H1 (cell line): Measurements from ENCODE around the gene MYO1F. TPM values are rescaled to one million over a fixed set of nuclear protein-coding genes. Genes with fewer than 3 reads are reported as not detected.

Experiments used
- CTCF ChIA-PET: fragments of 300-600 bp; sonication (Branson Sonifier 250); formaldehyde crosslinking; loops from one replicate; lab custom pipeline; 2021; ENCODE audit not compliant: partially characterized antibody; lab: Charles Lee
- POLR2A ChIA-PET: fragments of 300-600 bp; sonication (Branson Sonifier 250); formaldehyde crosslinking; loops from one replicate; lab custom pipeline; 2021; ENCODE audit warnings: inconsistent platforms; ENCODE audit not compliant: partially characterized antibody; lab: Charles Lee
- DNase-seq, 2 experiments: peaks; one replicate each; pipeline versions ENCODE4 v3.0.0 to v3.0.0-alpha.2; 2010 to 2022; ENCODE audit warnings: low spot score in 2 of 2, low read depth in 1 of 2, mixed read lengths in 1 of 2
- FAIRE-seq: peaks from 2 replicates; lab custom pipeline; 2011; peaks lifted over from hg19 to GRCh38; lab: Jason Lieb, UNC
- H2AFZ ChIP-seq: 2 replicates; pipeline ENCODE4 v1.8.1; 2012; ENCODE audit warnings: low read length, inconsistent platforms
- H2AK5ac ChIP-seq: 2 replicates; pipeline ENCODE4 v1.6.1; 2013; ENCODE audit warnings: low read depth, low read length
- H2BK120ac ChIP-seq: replicated peaks from 2 replicates; pipeline ENCODE3; 2013; ENCODE audit warnings: low read depth, low read length, inconsistent platforms
- H2BK12ac ChIP-seq: 2 replicates; pipeline ENCODE4 v1.6.1; 2013; ENCODE audit warnings: low read depth, low read length
- H2BK15ac ChIP-seq: 2 replicates; pipeline ENCODE4 v1.6.1; 2013; ENCODE audit warnings: low read length
- H2BK20ac ChIP-seq: 2 replicates; pipeline ENCODE4 v1.6.1; 2013; ENCODE audit warnings: low read length
- H2BK5ac ChIP-seq: 2 replicates; pipeline ENCODE4 v1.6.1; 2013; ENCODE audit warnings: low read depth, low read length
- H3K14ac ChIP-seq: 2 replicates; pipeline ENCODE4 v1.6.1; 2013; ENCODE audit warnings: inconsistent platforms; ENCODE audit not compliant: insufficient read length
- H3K18ac ChIP-seq: 2 replicates; pipeline ENCODE4 v1.6.1; 2013; ENCODE audit warnings: low read length; ENCODE audit errors: extremely low read depth
- H3K23ac ChIP-seq: 2 replicates; pipeline ENCODE4 v1.6.1; 2013; ENCODE audit warnings: inconsistent platforms; ENCODE audit not compliant: insufficient read length
- H3K23me2 ChIP-seq: 2 replicates; pipeline ENCODE4 v1.6.1; 2013; ENCODE audit warnings: low read depth, low read length
- H3K27ac ChIP-seq: 2 replicates; pipeline ENCODE4 v1.6.1; 2011; ENCODE audit warnings: low read depth, low read length, inconsistent platforms
- H3K27me3 ChIP-seq, 4 experiments: replicated peaks in 1 of 4; 1 replicate in 1 of 4; 2 replicates in 3 of 4; pipeline versions ENCODE4 v1.6.1 to v1.8.1; 2011 to 2013; ENCODE audit warnings: low read length in 3 of 4, mild to moderate bottlenecking in 3 of 4, inconsistent platforms in 2 of 4, mixed read lengths in 2 of 4, moderate library complexity in 1 of 4; ENCODE audit not compliant: control insufficient read depth in 3 of 4, insufficient read depth in 3 of 4; ENCODE audit errors: extremely low read depth in 1 of 4
- H3K36me3 ChIP-seq, 4 experiments: 2 replicates each; pipeline versions ENCODE4 v1.6.1 to v1.8.1; 2011 to 2013; ENCODE audit warnings: mild to moderate bottlenecking in 4 of 4, low read length in 3 of 4, moderate library complexity in 2 of 4, control low read depth in 1 of 4, inconsistent platforms in 1 of 4; ENCODE audit not compliant: insufficient read depth in 4 of 4, control insufficient read depth in 2 of 4
- H3K4ac ChIP-seq: replicated peaks from 2 replicates; pipeline ENCODE3; 2013; ENCODE audit warnings: low read length, low read depth, mixed read lengths, inconsistent platforms; ENCODE audit not compliant: insufficient read length
- H3K4me1 ChIP-seq, 4 experiments: replicated peaks in 1 of 4; 1 replicate in 1 of 4; 2 replicates in 3 of 4; pipeline versions ENCODE4 v1.6.1 to v1.8.1; 2011 to 2013; ENCODE audit warnings: low read length in 3 of 4, inconsistent platforms in 2 of 4, mixed read lengths in 1 of 4; ENCODE audit not compliant: insufficient read depth in 4 of 4, control insufficient read depth in 3 of 4
- H3K4me2 ChIP-seq, 2 experiments: 2 replicates each; pipeline versions ENCODE4 v1.6.1 to v1.8.1; 2011 to 2013; ENCODE audit warnings: low read depth in 2 of 2, low read length in 2 of 2, control low read depth in 1 of 2, inconsistent platforms in 1 of 2, mild to moderate bottlenecking in 1 of 2; ENCODE audit not compliant: insufficient read depth in 1 of 2
- H3K4me3 ChIP-seq, 4 experiments: fragments of 200-600, 300-600 bp in 1 of 4; sonication (generic), shearing (Covaris generic), sonication (Bioruptor Twin) in 1 of 4; 2 replicates each; pipeline versions ENCODE4 v1.5.1 to v1.8.1; 2011 to 2016; ENCODE audit warnings: low read length in 4 of 4, low read depth in 3 of 4, control low read depth in 2 of 4, inconsistent platforms in 2 of 4, mild to moderate bottlenecking in 2 of 4, mixed read lengths in 1 of 4, moderate library complexity in 1 of 4; ENCODE audit not compliant: insufficient read depth in 2 of 4; ENCODE audit errors: extremely low read depth in 1 of 4
- H3K56ac ChIP-seq: replicated peaks from 2 replicates; pipeline ENCODE3; 2013; ENCODE audit warnings: low read depth, mild to moderate bottlenecking, mixed read lengths, low read length, inconsistent platforms; ENCODE audit not compliant: insufficient read length
- H3K79me1 ChIP-seq: 2 replicates; pipeline ENCODE4 v1.6.1; 2013; ENCODE audit warnings: low read depth, low read length, control low read depth
- H3K79me2 ChIP-seq, 2 experiments: 2 replicates each; pipeline versions ENCODE4 v1.6.1 to v1.8.1; 2012 to 2013; ENCODE audit warnings: low read length in 2 of 2, mild to moderate bottlenecking in 2 of 2, inconsistent platforms in 1 of 2; ENCODE audit not compliant: insufficient read depth in 2 of 2, control insufficient read depth in 1 of 2
- H3K9ac ChIP-seq, 4 experiments: replicated peaks in 1 of 4; 1 replicate in 1 of 4; 2 replicates in 3 of 4; pipeline versions ENCODE4 v1.6.1 to v1.8.1; 2011 to 2013; ENCODE audit warnings: low read depth in 3 of 4, low read length in 3 of 4, control low read depth in 2 of 4, mild to moderate bottlenecking in 2 of 4, moderate library complexity in 2 of 4, inconsistent platforms in 1 of 4; ENCODE audit errors: extremely low read depth in 1 of 4
- H3K9me3 ChIP-seq, 2 experiments: 2 replicates each; pipeline versions ENCODE4 v1.6.1 to v1.8.1; 2012 to 2013; ENCODE audit warnings: mild to moderate bottlenecking in 2 of 2, moderate library complexity in 2 of 2, control low read depth in 1 of 2, inconsistent platforms in 1 of 2, low read depth in 1 of 2, low read length in 1 of 2, mixed read lengths in 1 of 2; ENCODE audit not compliant: insufficient read depth in 2 of 2
- H4K20me1 ChIP-seq, 2 experiments: replicated peaks in 1 of 2; 2 replicates each; pipeline versions ENCODE3 to v1.8.1; 2011 to 2013; ENCODE audit warnings: inconsistent platforms in 2 of 2, low read length in 2 of 2, mild to moderate bottlenecking in 1 of 2; ENCODE audit not compliant: insufficient read depth in 2 of 2, control insufficient read depth in 1 of 2
- H4K5ac ChIP-seq: 2 replicates; pipeline ENCODE4 v1.6.1; 2013; ENCODE audit warnings: low read length, low read depth, mixed read lengths, inconsistent platforms; ENCODE audit not compliant: insufficient read length
- H4K8ac ChIP-seq: 2 replicates; pipeline ENCODE4 v1.8.0; 2013; ENCODE audit warnings: mild to moderate bottlenecking, moderate library complexity, low read length, inconsistent platforms; ENCODE audit not compliant: insufficient read depth; ENCODE audit errors: extremely low read depth
- H4K91ac ChIP-seq: replicated peaks from 2 replicates; pipeline ENCODE3; 2013; ENCODE audit warnings: low read length, mixed read lengths, inconsistent platforms; ENCODE audit not compliant: insufficient read length
- HDAC2 ChIP-seq, 2 experiments: fragments of 300-600 bp in 1 of 2; sonication (generic) in 1 of 2; IDR thresholded peaks; 2 replicates each; pipeline ENCODE4 v1.6.1; 2011 to 2012; ENCODE audit warnings: low read depth in 2 of 2, low read length in 2 of 2, mild to moderate bottlenecking in 2 of 2, moderate library complexity in 2 of 2, borderline replicate concordance in 1 of 2, inconsistent platforms in 1 of 2
- SRF ChIP-seq: IDR thresholded peaks from 2 replicates; pipeline ENCODE4 v1.6.1; 2011; ENCODE audit warnings: mild to moderate bottlenecking, low read depth, low read length, moderate library complexity
- TAF7 ChIP-seq: optimal IDR thresholded peaks from 2 replicates; pipeline ENCODE3; 2011; ENCODE audit warnings: low read depth, mild to moderate bottlenecking, inconsistent platforms, low read length, moderate library complexity, borderline replicate concordance
- WGBS, 2 experiments: shearing (Covaris generic) in 1 of 2; methylation state at CpG; one replicate each; pipeline versions ENCODE4 v1.1.6 to v1.1.7; 2013 to 2015; ENCODE audit warnings: low lambda C conversion rate in 2 of 2, mixed read lengths in 2 of 2, inconsistent platforms in 1 of 2, low coverage in 1 of 2, missing lambda C conversion rate in 1 of 2; ENCODE audit not compliant: insufficient replicate concordance in 2 of 2, insufficient coverage in 1 of 2, insufficient read length in 1 of 2; ENCODE audit errors: extremely low coverage in 1 of 2, missing lambda C conversion rate in 1 of 2; 5-methylcytosine and 5-hydroxymethylcytosine counted together
- polyA plus RNA-seq, 7 experiments: library from polyadenylated mRNA; depleted of rRNA in 3 of 7; stranded (reverse) in 5 of 7; unstranded in 2 of 7; fragments of >200 nt in 5 of 7; fragments of 200-250 nt in 2 of 7; gene quantifications; 1 replicate in 5 of 7; 2 replicates in 1 of 7; 4 replicates in 1 of 7; pipeline versions ENCODE4 v1.2.1 to v1.2.3, GENCODE V29; 2011 to 2013; ENCODE audit warnings: missing spikeins in 2 of 7, mixed read lengths in 2 of 7
- total RNA-seq: library from RNA; stranded (reverse); fragmentation: NEBNext Ultra II Directional; extraction: Animal tissue kit (Norgen Biotek cat#: 25700); gene quantifications from 2 replicates; pipeline ENCODE4 v1.2.1, GENCODE V29; 2021
- TF ChIP-seq, protein P1 (sequence below): IDR thresholded peaks from 2 replicates; pipeline ENCODE4 v1.6.1; 2011; ENCODE audit warnings: low read depth, mild to moderate bottlenecking, low read length; ENCODE audit not compliant: insufficient read depth
- TF ChIP-seq, protein P2 (sequence below), 3 experiments: IDR thresholded peaks; 1 replicate in 2 of 3; 2 replicates in 1 of 3; pipeline versions ENCODE4 v1.5.1 to v1.6.1; 2011; ENCODE audit warnings: low read length in 3 of 3, mild to moderate bottlenecking in 3 of 3, inconsistent platforms in 2 of 3, low read depth in 1 of 3, moderate library complexity in 1 of 3; ENCODE audit not compliant: insufficient read depth in 1 of 3; ENCODE audit errors: control extremely low read depth in 1 of 3

The MYO1F gene
- total and polyA plus RNA-seq, 2 of the 8 experiments (the other 6 are each of a cell fraction or from before 2014, with no cell fraction given), result 1.4 to 4.6 TPM

DNA sequence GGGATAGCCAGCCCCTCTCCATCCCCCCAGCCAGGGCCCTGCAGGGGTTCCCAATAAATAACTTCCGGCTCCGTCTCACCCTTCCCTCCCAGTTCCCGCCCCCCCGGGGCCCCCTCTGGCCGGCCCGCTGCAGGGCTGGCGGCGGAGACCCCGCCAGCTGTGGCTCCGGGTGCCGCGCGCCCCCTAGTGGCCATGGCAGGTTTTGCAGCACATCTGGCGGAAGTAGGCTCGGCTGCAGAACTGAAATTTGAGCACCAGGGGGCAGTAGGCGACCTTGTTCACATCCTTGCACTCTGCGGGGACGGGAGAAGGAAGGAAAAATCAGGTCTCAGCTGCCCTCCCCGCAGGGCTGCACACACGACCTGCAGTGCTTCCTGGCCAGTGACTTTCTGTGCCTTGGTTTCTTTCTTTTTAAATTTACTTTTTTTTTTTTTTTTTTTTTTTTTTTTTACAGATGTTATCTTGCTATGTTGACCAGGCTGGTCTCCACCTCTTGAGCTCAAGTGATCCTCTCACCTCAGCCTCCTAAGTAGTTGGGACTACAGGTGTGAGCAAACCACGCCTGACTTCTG, 3.6 kb upstream of the MYO1F start:
- no peaks in the 10 kb centered on the region for H3K27me3 ChIP-seq
- peak overlapping the region; percentile 51; the same call in 1 of the 2 replicates for H3K18ac ChIP-seq
- DNase-seq, result peak; percentile 57 to 99
- peak overlapping the region in 1 of 4 experiments; percentile 48; a peak in 2 of 8 replicates for H3K4me3 ChIP-seq
- H2BK20ac ChIP-seq, result no peak overlapping the region
- H2BK120ac ChIP-seq, result no peak overlapping the region
- no peak overlapping the region for H3K9ac ChIP-seq
- H3K56ac ChIP-seq, result no peak overlapping the region
- CTCF ChIA-PET, result interaction anchor here (0.6 to 6.8 kb wide), 50 partner anchors 8 to 1475 kb away, joined by 3 to 83 read pairs (median 4); partner anchors contain the start of gene NFILZ
- H3K79me2 ChIP-seq, result no peaks in the 10 kb centered on the region
- no peak overlapping the region for H3K27ac ChIP-seq
- H4K5ac ChIP-seq, result no peak overlapping the region
- no peak overlapping the region for H3K4ac ChIP-seq
- FAIRE-seq, result peak; percentile 50
- H3K4me1 ChIP-seq, result peaks cover 0 to 7% (median 1%) of the 10 kb centered on the region in 4 experiments; a peak in 3 of 7 replicates
- no peak overlapping the region for H2BK15ac ChIP-seq
- peak overlapping the region in 1 of 2 experiments; percentile 52; a peak in 2 of 4 replicates for H3K4me2 ChIP-seq
- no peak overlapping the region for H2AK5ac ChIP-seq
- H2AFZ ChIP-seq, result no peak overlapping the region
- H4K8ac ChIP-seq, result no peak overlapping the region; the same call in 1 of the 2 replicates
- H4K91ac ChIP-seq, result peak overlapping the region; percentile 62
- H3K9me3 ChIP-seq, result no peaks in the 10 kb centered on the region
- H3K36me3 ChIP-seq, result no peaks in the 10 kb centered on the region
- H2BK5ac ChIP-seq, result no peak overlapping the region
- no peaks in the 10 kb centered on the region for H3K79me1 ChIP-seq
- POLR2A ChIA-PET, result interaction anchor here (0.6 to 1.5 kb wide), 9 partner anchors 11 to 475 kb away, joined by 3 read pairs; partner anchors contain the start of gene ZNF414
- no peaks in the 10 kb centered on the region for H3K23me2 ChIP-seq
- H4K20me1 ChIP-seq, result no peaks in the 10 kb centered on the region
- H3K14ac ChIP-seq, result no peak overlapping the region
- no peak overlapping the region for H2BK12ac ChIP-seq
- no peak overlapping the region for H3K23ac ChIP-seq
- WGBS, 2 experiments, result 20% methylated on average over 12 of the region's 21 CpGs; no CpG with 5 or more reads in 1 of the 2 experiments
- TF ChIP-seq TAF7, result peak; percentile 49
- peak in 1 of 2 experiments; percentile 27; a peak in 1 of 4 replicates for TF ChIP-seq HDAC2 (IDR thresholded peaks at IDR 0.05; ENCODE audit: borderline replicate concordance in 1 of 2, low read depth in 2 of 2, low read length in 2 of 2)
- TF ChIP-seq, protein P1, sequence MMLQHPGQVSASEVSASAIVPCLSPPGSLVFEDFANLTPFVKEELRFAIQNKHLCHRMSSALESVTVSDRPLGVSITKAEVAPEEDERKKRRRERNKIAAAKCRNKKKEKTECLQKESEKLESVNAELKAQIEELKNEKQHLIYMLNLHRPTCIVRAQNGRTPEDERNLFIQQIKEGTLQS, result peak; percentile 73
- TF ChIP-seq, protein P2, sequence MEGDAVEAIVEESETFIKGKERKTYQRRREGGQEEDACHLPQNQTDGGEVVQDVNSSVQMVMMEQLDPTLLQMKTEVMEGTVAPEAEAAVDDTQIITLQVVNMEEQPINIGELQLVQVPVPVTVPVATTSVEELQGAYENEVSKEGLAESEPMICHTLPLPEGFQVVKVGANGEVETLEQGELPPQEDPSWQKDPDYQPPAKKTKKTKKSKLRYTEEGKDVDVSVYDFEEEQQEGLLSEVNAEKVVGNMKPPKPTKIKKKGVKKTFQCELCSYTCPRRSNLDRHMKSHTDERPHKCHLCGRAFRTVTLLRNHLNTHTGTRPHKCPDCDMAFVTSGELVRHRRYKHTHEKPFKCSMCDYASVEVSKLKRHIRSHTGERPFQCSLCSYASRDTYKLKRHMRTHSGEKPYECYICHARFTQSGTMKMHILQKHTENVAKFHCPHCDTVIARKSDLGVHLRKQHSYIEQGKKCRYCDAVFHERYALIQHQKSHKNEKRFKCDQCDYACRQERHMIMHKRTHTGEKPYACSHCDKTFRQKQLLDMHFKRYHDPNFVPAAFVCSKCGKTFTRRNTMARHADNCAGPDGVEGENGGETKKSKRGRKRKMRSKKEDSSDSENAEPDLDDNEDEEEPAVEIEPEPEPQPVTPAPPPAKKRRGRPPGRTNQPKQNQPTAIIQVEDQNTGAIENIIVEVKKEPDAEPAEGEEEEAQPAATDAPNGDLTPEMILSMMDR (IDR thresholded peaks at IDR 0.05; ENCODE audit: control extremely low read depth in 1 of 3, insufficient read depth in 1 of 3, low read depth in 1 of 3, low read length in 3 of 3), result peak; percentile 99 to 100 (median 100)
- TF ChIP-seq SRF, result no peak
